ENCODE results near the gene PARP16.
A peak's percentile ranks its signal among the peaks of the same experiment; 100 is the strongest.

The PARP16 gene, protein sequence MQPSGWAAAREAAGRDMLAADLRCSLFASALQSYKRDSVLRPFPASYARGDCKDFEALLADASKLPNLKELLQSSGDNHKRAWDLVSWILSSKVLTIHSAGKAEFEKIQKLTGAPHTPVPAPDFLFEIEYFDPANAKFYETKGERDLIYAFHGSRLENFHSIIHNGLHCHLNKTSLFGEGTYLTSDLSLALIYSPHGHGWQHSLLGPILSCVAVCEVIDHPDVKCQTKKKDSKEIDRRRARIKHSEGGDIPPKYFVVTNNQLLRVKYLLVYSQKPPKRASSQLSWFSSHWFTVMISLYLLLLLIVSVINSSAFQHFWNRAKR

GRCh38 chr15:65286704-65287519, at the start of gene PARP16:
Gene PARP16, minus strand, starts transcription at chr15:65286883. Its CDS starts 457 bp downstream, at chr15:65286426.
- peak; percentile 79 for DNase-seq (ENCODE audit: low spot score)

DNA sequence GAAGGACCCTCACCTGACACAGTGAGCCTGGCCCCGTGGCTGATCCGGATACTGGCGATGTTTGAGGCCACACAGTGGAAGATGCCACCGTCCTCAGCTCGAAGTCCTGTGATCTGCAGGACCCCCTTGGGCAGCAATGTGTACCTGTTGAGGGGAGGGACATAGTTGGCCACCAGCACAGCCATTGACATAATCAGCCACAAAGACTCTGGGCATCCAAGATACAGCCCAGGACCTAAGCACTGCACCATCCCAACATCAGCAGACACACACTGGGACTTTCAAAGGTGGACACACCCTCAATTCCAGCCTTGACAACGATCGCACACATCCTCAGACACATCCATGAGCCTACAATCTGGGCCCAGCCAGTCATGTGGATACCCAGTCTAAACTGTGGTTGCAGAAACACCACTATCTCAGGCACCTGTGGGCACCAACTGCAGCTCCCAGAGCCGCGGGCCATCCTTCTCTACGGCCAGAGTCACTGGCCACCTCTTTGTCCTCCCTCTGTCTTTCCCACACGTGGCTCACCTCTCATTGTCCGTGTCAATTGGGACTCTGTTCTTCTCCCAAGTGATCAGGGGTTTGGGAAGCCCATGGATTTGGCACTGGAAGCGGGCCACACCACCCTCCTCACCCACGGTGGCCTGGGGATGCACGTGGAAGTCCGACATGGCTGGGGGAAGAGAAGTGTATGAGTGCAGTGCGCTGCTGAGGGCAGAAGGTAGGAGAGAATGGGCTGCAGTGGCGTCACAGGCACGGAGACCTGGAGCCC, 48.8 kb upstream of the PARP16 start:
- no peak for DNase-seq (ENCODE audit: low spot score)

DNA sequence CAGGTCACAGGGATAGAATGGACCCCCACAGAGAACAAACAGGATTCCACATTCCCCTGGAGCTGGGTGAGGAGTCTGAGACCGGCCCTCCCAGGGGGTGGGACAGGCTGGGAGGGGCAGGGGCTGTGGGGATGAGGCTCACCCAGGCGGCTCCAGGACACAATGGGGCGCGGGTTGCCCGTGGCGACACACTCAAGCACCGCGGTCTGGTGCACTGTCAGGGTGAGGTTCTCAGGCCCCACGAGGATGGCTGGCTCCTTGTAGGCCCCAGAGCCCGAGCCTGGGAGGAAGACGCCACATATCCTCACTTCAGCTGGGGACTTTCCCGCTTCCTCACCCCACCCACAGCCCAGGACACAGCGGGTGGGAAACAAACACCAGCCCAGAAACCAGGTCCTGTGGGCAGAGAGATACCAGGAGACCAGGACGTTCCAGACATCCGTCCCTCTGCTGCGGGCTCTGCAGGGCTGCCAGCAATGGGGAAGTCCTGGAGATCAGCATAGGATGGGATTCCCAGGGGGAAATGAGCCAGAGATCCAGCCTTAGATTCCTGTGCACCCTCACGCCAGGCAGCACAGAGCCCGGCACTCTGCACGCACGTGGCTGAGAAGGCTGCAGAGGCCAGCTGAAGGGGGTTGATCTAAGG, 48.0 kb upstream of the PARP16 start:
- DNase-seq (ENCODE audit: low spot score) = no peak

DNA sequence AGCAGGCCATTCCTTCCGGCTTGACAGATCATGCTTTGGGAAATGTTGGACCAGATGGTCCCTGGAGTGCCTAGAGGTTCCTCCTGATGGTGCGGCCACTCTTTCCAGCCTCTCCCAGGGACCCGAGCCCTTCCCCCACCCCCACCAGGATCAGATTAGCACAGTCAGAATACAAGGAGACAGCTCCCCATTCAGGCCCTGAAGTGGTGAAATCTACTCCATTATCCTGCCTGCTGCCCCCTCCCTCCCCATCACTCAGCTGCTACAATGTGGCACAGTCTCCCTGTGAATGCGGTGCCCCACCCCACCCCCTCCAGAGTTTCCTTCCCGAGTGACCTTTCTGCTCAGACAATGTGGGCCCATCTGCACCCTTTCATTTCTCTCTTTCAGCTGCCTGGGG, 47.2 kb upstream of the PARP16 start:
- no peak for DNase-seq (ENCODE audit: low spot score)

GRCh38 chr15:65333148-65333820, 46.6 kb upstream of the PARP16 start:
- DNase-seq (ENCODE audit: low spot score) = no peak

DNA sequence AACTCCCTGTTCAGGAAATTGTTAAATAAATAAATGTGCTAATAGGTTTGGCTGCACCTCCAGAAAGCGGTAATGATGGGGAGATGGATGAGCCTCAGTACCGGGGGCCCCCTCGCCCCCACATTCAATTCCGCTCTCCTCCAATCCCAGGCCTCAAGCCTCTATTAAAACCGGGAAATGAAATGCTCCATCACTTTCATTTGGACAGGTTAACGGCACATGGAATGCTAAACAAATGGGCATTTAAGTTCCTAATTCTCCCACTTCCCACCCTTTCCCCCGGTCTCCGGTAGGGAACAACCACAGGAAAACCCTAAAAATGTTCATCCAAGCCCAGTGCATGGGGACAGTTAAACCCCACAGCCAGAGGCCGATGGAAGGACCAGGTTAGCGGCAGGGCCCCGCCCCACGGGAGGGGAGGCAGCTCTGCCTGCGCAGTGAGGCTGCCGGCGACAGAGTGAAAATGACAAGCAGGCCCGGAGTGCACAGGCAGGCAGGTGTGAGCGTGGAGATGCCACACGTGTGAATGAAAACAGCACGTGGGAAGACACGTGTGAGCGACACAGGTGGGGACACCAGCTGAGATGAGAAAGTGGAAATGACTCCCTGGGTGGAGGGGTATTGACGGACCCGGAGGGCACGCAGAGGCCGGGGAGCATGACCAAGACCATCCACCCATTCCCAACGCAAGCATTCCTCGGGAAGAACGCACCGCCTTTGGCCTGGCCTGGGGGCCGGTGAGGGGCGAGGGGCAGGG, 45.9 kb upstream of the PARP16 start:
- DNase-seq (ENCODE audit: low spot score) = no peak

GRCh38 chr15:65331811-65332210, 45.1 kb upstream of the PARP16 start:
- DNase-seq (ENCODE audit: low spot score) = no peak

- DNase-seq (ENCODE audit: low spot score) = no peak
Observed at GRCh38 chr15:65330934-65331645, 44.4 kb upstream of the PARP16 start.

DNA sequence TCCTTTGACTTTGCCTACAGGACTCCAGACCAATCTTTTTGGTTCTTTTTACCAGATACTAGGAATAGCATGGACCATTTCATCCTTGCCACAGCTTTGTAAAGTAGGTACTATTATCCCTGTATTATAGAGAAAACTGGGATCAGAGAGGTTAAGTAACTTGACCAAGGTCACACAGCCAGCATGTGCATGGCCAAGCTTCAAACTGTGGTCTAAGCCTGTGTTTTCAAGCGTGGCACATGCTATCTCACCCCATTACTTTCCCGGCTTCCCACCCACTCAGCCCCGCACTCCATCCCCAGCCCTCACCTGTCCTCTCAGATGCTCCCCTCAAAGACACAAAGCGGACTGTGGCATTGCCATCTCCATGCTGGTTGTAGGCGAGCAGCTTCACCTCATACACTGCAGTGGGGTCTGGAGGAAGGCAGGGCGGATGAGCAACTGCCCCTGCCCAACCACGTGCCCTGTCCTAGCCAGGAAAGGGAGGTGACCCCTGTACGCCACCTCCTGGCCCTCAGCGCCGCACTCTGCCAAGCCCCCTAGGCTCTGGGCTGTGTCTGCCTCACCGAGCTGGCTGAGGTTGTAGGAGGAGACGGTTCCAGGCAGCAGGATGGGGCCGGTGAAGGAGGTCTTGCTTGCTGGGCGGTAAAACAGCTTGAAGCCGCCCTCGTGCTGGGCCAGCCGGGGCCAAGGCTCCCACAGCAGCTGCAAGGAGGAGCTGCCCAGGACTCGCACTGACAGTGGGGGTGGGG, 43.5 kb upstream of the PARP16 start:
- DNase-seq (ENCODE audit: low spot score) = no peak

DNA sequence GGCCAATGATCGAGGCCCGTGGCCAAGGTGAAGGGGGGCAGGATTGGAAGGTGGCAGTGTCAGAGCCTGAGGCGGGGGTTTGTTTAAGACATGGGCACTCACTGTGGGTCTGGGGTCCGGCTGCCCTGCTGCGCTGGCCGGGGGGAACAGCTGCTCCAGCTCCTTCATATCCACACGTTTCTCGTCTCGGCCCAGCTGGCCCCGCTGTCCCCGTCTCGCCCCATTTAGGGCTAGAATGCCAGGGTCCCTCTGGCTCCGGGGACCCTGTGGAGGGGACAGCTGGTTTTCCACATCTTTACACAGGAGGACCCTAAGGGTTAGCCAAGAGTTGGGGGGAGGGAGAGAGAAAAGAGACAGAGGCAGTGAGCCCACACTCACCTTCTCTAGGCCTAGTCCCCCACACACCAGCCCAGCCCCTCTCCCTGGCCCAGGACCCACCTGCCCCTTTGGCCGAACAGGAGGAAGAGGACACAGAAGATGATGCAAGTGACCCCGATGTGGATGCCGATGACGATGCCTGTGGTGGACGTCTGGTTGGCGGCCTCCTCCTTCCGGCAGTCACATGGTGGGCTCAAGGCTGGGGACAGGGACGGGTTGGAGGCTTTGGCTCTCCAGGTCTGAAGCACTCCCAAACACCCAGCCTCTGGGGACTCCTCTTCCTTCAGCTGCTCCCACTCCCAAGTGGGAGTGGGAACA, 42.8 kb upstream of the PARP16 start:
- DNase-seq (ENCODE audit: low spot score) = no peak

DNA sequence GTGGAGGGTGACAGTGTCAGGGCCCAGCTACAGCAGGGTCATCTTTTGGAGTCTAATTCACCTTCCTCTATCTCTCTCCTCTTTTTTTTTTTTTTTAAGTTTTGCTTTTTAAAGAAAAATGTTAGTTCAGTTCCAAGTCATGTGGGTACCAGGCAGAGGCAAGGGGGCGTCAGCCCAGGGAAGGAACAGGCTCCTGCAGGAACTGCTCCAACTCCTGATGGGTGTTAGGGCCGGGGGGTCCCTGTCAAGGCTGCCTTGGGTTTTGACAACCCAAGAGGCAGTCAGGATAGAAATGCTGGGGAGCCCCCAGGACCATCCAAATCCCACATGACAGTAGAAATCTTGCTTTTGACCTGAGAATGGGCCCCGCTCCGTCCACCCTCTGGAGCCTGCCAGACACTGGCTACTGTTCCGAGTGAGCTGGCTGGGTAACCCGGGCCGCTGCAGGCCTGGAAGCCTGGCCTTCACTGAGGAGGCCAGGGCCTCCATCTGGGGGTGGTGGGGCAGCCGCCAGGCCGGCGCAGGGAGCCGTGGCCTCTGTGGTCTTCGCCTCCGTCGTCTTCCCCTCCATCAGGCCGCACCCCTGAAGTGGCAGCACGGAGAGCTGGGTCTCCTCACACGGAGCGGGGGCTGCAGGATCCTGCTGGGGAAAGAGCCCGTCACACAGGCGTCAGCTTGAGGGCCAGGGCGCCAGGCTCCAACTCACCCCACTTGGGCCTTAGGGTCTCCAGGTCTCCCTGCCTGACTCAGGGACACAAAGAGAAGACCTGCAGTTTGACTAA, 42.0 kb upstream of the PARP16 start:
- DNase-seq (ENCODE audit: low spot score) = no peak

- no peak for DNase-seq (ENCODE audit: low spot score)
Observed at GRCh38 chr15:65327651-65328393, 41.1 kb upstream of the PARP16 start.

DNA sequence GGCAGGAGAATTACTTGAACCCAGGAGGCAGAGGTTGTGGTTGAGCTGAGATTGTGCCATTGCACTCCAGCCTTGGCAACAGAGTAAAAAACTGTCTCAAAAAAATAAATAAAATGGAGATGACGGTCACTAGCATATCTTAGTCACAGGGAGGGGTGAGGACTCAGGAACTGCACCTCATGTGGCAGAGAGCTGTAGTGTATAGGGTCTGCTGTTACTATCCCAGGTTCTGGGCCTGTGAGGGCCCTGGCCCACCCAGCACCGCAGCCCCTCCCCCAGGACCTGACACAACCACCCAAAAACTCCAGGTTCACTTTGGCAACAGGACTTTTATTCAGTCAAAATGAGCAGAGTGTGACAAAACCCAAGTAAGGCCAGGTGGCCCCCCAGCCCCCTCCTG, 40.1 kb upstream of the PARP16 start:
- no peak for DNase-seq (ENCODE audit: low spot score)

DNA sequence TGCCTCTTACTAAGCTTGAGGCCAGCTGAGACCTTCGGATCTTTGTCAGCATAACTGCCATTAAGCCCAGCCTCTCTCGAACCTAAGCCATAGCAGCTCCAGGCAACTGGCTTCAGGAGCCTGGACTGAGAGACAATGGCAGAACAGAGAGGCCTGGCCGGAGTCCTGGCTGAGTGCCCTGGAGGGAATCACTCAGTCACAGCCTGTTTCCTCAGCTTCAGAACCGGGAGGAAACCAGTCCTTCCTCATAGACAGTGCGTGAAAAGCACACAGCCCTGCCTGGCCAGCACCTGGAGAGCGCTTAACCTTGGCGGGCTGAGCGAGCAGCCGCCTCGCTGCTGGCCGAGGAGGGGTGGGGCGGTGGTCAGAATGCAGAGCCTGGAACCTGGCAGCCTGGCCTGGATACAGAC, 39.4 kb upstream of the PARP16 start:
- DNase-seq (ENCODE audit: low spot score) = no peak

GRCh38 chr15:65323071-65323511, 36.4 kb upstream of the PARP16 start:
- no peak for DNase-seq (ENCODE audit: low spot score)

- DNase-seq (ENCODE audit: low spot score) = peak; percentile 95
Observed at GRCh38 chr15:65318870-65319356, 32.2 kb upstream of the PARP16 start.

- DNase-seq (ENCODE audit: low spot score) = peak; percentile 79
Observed at GRCh38 chr15:65312400-65312916, 25.8 kb upstream of the PARP16 start.

Measured in HuH-7.5 (cell line).